ENCODE results near the gene GPN2. TPM values are rescaled to one million over a fixed set of nuclear protein-coding genes. Genes with fewer than 3 reads are reported as not detected.
A peak's percentile ranks its signal among the peaks of the same experiment; 100 is the strongest.
"Not testable (repeated sequence)": the region's sequence is repeated elsewhere in the genome, so short reads cannot be mapped to it uniquely, and the experiment has no call there.

Gene GPN2
- total RNA-seq, 4 donors from 2014 or later = 9.6 to 16.5 (median 14.1) TPM

- intact Hi-C loops (cut with DNase I) = no loop called here
- H3K36me3 ChIP-seq = peaks cover 50 to 80% (median 76%) of the 10 kb centered on the region in 4 donors
- peak overlapping the region; percentile 89 to 97 (median 92) for H3K27ac ChIP-seq (replicated peaks in 1 of 4)
- TF ChIP-seq POLR2AphosphoS5 (IDR thresholded peaks at IDR 0.05) = no peak
- TF ChIP-seq EP300 (IDR thresholded peaks at IDR 0.05) = no peak
- H3K9me3 ChIP-seq = no peaks in the 10 kb centered on the region
- peaks cover 22 to 37% (median 26%) of the 10 kb centered on the region in 4 donors for H3K4me1 ChIP-seq
- H3K4me3 ChIP-seq = peak overlapping the region; percentile 88 to 100 (median 90)
- no peaks in the 10 kb centered on the region for H3K27me3 ChIP-seq
- WGBS = 0% methylated on average over 10 of the region's 12 CpGs
- DNase-seq (ENCODE audit: extremely low spot score) = no peak
These were observed 349 bp upstream of the GPN2 start for GRCh38 chr1:26890467-26890796.

DNA sequence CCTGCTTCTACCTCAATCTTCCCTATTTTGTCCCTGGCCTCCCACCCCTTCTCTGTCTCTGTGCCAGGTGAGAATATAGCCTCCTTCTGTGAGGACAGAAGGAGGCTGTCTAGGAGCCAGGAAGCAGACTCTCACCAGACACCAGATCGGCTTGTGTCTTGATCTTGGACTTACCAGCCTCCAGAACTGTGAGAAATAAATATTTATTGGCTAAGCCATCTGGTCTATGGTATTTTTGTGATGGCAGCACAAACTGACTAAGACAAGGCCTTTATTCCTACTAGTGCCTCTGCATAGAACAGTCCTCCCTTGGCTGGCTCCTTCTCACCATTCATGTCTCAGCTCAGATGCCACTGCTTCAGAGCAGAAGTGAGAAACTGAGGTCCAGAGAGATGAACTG lies 1.9 kb downstream of the GPN2 start:
- Histone ChIP-seq H3K9me3 (no peaks in the 10 kb centered on the region), H3K27me3 (no peaks in the 10 kb centered on the region), H3K36me3 (peaks cover 63 to 80% (median 76%) of the 10 kb centered on the region in 4 donors), H3K4me1 (peaks cover 22 to 37% (median 26%) of the 10 kb centered on the region in 4 donors), H3K4me3 (no peak overlapping the region), H3K27ac (replicated peaks in 1 of 4) (no peak overlapping the region)
- no peak for DNase-seq (ENCODE audit: extremely low spot score)
- TF ChIP-seq, protein P1, sequence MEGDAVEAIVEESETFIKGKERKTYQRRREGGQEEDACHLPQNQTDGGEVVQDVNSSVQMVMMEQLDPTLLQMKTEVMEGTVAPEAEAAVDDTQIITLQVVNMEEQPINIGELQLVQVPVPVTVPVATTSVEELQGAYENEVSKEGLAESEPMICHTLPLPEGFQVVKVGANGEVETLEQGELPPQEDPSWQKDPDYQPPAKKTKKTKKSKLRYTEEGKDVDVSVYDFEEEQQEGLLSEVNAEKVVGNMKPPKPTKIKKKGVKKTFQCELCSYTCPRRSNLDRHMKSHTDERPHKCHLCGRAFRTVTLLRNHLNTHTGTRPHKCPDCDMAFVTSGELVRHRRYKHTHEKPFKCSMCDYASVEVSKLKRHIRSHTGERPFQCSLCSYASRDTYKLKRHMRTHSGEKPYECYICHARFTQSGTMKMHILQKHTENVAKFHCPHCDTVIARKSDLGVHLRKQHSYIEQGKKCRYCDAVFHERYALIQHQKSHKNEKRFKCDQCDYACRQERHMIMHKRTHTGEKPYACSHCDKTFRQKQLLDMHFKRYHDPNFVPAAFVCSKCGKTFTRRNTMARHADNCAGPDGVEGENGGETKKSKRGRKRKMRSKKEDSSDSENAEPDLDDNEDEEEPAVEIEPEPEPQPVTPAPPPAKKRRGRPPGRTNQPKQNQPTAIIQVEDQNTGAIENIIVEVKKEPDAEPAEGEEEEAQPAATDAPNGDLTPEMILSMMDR (IDR thresholded peaks at IDR 0.05) = no peak
- no peak for TF ChIP-seq POLR2AphosphoS5 (IDR thresholded peaks at IDR 0.05)
- no peak for TF ChIP-seq POLR2A (IDR thresholded peaks at IDR 0.05; ENCODE audit: low read depth)
- TF ChIP-seq EP300 (IDR thresholded peaks at IDR 0.05) = no peak
- WGBS = 70% methylated on average over 1 of the region's 1 CpG
- intact Hi-C loops (cut with DNase I) = no loop called here

- H3K27me3 ChIP-seq = no peaks in the 10 kb centered on the region
- H3K9me3 ChIP-seq = no peaks in the 10 kb centered on the region
- no peak overlapping the region for H3K4me3 ChIP-seq
- H3K4me1 ChIP-seq = peaks cover 22 to 37% (median 26%) of the 10 kb centered on the region in 4 donors
- intact Hi-C loops (cut with DNase I) = no loop called here
- 71% methylated on average over 1 of the region's 1 CpG for WGBS
- TF ChIP-seq POLR2AphosphoS5 (IDR thresholded peaks at IDR 0.05) = no peak
- TF ChIP-seq, protein P1 (IDR thresholded peaks at IDR 0.05) = peak in 1 of 3 experiments; percentile 42
- DNase-seq (ENCODE audit: extremely low spot score) = no peak
- H3K36me3 ChIP-seq = peaks cover 62 to 80% (median 76%) of the 10 kb centered on the region in 4 donors
- H3K27ac ChIP-seq (replicated peaks in 1 of 4) = no peak overlapping the region
These were observed 3.0 kb downstream of the GPN2 start for GRCh38 chr1:26887125-26887524.

GRCh38 chr1:26882696-26883463 lies 7.2 kb downstream of the GPN2 start:
- intact Hi-C loops (cut with DNase I) = no loop called here
- H3K4me1 ChIP-seq = peaks cover 0 to 12% (median 4%) of the 10 kb centered on the region in 4 donors
- no peaks in the 10 kb centered on the region for H3K27me3 ChIP-seq
- 84% methylated on average over 5 of the region's 5 CpGs for WGBS
- no peak for DNase-seq (ENCODE audit: extremely low spot score)
- H3K36me3 ChIP-seq = peaks cover 77 to 98% (median 98%) of the 10 kb centered on the region in 4 donors
- TF ChIP-seq, protein P1 (IDR thresholded peaks at IDR 0.05) = no peak
- H3K4me3 ChIP-seq = no peak overlapping the region
- H3K27ac ChIP-seq (replicated peaks in 1 of 4) = no peak overlapping the region
- H3K9me3 ChIP-seq = no peaks in the 10 kb centered on the region

GRCh38 chr1:26881611-26882010 lies 8.5 kb downstream of the GPN2 start:
- H3K27ac ChIP-seq (replicated peaks in 1 of 4); H3K4me1 ChIP-seq; H3K9me3 ChIP-seq; intact Hi-C loops (cut with DNase I); H3K27me3 ChIP-seq; H3K4me3 ChIP-seq; DNase-seq (ENCODE audit: extremely low spot score): not testable (repeated sequence)
- peaks cover 70 to 94% (median 90%) of the 10 kb centered on the region in 4 donors for H3K36me3 ChIP-seq
- WGBS = 81% methylated on average over 6 of the region's 6 CpGs

DNA sequence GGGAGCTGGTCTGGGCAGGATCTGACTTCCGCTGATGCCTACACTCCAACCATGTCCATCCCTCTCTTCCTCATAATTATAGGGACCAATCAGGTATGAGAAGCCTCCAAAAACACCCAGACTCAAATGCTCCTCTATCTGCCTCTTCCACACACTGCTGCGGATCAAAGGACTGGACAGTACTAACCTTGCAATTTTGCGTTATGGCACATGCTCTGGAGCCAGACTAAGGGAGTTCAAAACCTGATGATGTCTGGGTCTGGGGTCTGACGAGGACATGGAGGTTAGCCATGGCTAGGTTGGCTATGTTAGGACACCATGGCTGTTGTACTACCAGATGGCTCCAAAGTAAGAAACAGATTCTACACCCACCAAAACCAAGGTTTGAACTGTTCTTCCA lies 10.3 kb downstream of the GPN2 start:
- no peak for DNase-seq (ENCODE audit: extremely low spot score)
- WGBS = 93% methylated on average over 4 of the region's 4 CpGs
- TF ChIP-seq, protein P1 (IDR thresholded peaks at IDR 0.05) = no peak
- intact Hi-C loops (cut with DNase I) = loop anchor here (1.0 to 5.0 kb wide), 2 partner anchors 26 to 67 kb away; no protein-coding TSS in a partner anchor
- Histone ChIP-seq H3K36me3 (peaks cover 52 to 86% (median 74%) of the 10 kb centered on the region in 4 donors), H3K27me3 (no peaks in the 10 kb centered on the region), H3K9me3 (no peaks in the 10 kb centered on the region), H3K4me3 (no peak overlapping the region), H3K27ac (replicated peaks in 1 of 4) (no peak overlapping the region), H3K4me1 (peaks cover 3 to 8% (median 6%) of the 10 kb centered on the region in 4 donors)

Measured in esophagus muscularis mucosa (tissue), 4 donors.